K562 (cell line): ENCODE data around the gene PLAGL1. TPM values are rescaled to one million over a fixed set of nuclear protein-coding genes. Genes with fewer than 3 reads are reported as not detected.

Experiments
- ATAC-seq: fragments of 200-7000 bp; cut with Tn5 transposase; 3 replicates; pipeline ENCODE4 v1.9.1; 2020; ENCODE audit warnings: moderate library complexity
- BruUV-seq: library from RNA; stranded (reverse); fragments of 400-500 nt; replicated peaks from 2 replicates; lab custom pipeline; 2021; lab: Mats Ljungman, UMichigan
- CTCF ChIA-PET: fragments of 300-600 bp; formaldehyde crosslinking; extraction: SDS; loops from one replicate; lab custom pipeline; 2021; ENCODE audit warnings: low intra/inter-chr PET ratio; lab: Yijun Ruan, JAX
- POLR2A ChIA-PET: fragments of 300-600, 350-650 bp; sonication (Branson Sonifier 250); formaldehyde crosslinking; extraction: SDS; loops from one replicate; lab custom pipeline; 2021; ENCODE audit warnings: antibody characterized with exemption, inconsistent platforms; lab: Yijun Ruan, JAX
- DNase-seq, 4 experiments: peaks; one replicate each; pipeline versions ENCODE4 v3.0.0 to v3.0.0-alpha.2; 2011 to 2018; ENCODE audit warnings: low spot score in 3 of 4, mixed read lengths in 3 of 4; ENCODE audit errors: extremely low read depth in 1 of 4
- FAIRE-seq: peaks from 2 replicates; lab custom pipeline; 2011; peaks lifted over from hg19 to GRCh38; lab: Jason Lieb, UNC
- H2AFZ ChIP-seq: 2 replicates; pipeline ENCODE4 v1.6.0; 2011; ENCODE audit warnings: low read depth, low read length, control low read depth, inconsistent platforms
- H3K27ac ChIP-seq: fragments of 200-600 bp; 3 replicates; pipeline ENCODE4 v1.8.0; 2011; ENCODE audit warnings: low read depth, mild to moderate bottlenecking, control low read depth, inconsistent platforms, low read length, moderate library complexity, mixed read lengths; ENCODE audit errors: extremely low read depth
- H3K27me3 ChIP-seq, 2 experiments: fragments of 300-600 bp in 1 of 2; 2 replicates in 1 of 2; 3 replicates in 1 of 2; pipeline versions ENCODE4 v1.6.0 to v1.8.0; 2011; ENCODE audit warnings: inconsistent platforms in 2 of 2, low read length in 2 of 2, mild to moderate bottlenecking in 1 of 2, mixed read lengths in 1 of 2, moderate library complexity in 1 of 2; ENCODE audit not compliant: control insufficient read depth in 2 of 2, insufficient read depth in 2 of 2
- H3K36me3 ChIP-seq: fragments of 300-600 bp; 3 replicates; pipeline ENCODE4 v1.8.0; 2011; ENCODE audit warnings: mild to moderate bottlenecking, low read length, inconsistent platforms; ENCODE audit not compliant: control insufficient read depth, insufficient read depth
- H3K4me1 ChIP-seq, 2 experiments: fragments of 200-600 bp in 1 of 2; replicated peaks in 1 of 2; 2 replicates in 1 of 2; 3 replicates in 1 of 2; pipeline versions ENCODE4 v1.5.1 to v1.8.0; 2011; ENCODE audit warnings: inconsistent platforms in 2 of 2, low read length in 2 of 2, mild to moderate bottlenecking in 1 of 2, mixed read lengths in 1 of 2, moderate library complexity in 1 of 2; ENCODE audit not compliant: control insufficient read depth in 2 of 2, insufficient read depth in 2 of 2
- H3K4me2 ChIP-seq: 2 replicates; pipeline ENCODE4 v1.6.1; 2011; ENCODE audit warnings: low read length, control low read depth, inconsistent platforms, mixed read lengths; ENCODE audit not compliant: insufficient read depth
- H3K4me3 ChIP-seq: fragments of 200-600 bp; sonication (generic), shearing (Covaris generic); 2 replicates; pipeline ENCODE4 v1.5.1; 2016; ENCODE audit warnings: control low read depth, inconsistent platforms
- H3K79me2 ChIP-seq: fragments of 200-600 bp; 3 replicates; pipeline ENCODE4 v1.8.0; 2011; ENCODE audit warnings: low read length, inconsistent platforms; ENCODE audit not compliant: control insufficient read depth, insufficient read depth
- H3K9ac ChIP-seq, 2 experiments: 2 replicates each; pipeline versions ENCODE4 v1.6.0 to v1.6.1; 2011; ENCODE audit warnings: low read depth in 2 of 2, low read length in 2 of 2, control low read depth in 1 of 2, inconsistent platforms in 1 of 2, mild to moderate bottlenecking in 1 of 2, mixed read lengths in 1 of 2; ENCODE audit not compliant: insufficient read depth in 1 of 2
- H3K9me1 ChIP-seq: one replicate; pipeline ENCODE4 v1.6.0; 2011; ENCODE audit warnings: inconsistent platforms, mild to moderate bottlenecking, low read length, moderate library complexity; ENCODE audit not compliant: control insufficient read depth, insufficient read depth
- H3K9me3 ChIP-seq: replicated peaks from 2 replicates; pipeline ENCODE4 v1.5.1; 2011; ENCODE audit warnings: low read depth, low read length, inconsistent platforms; ENCODE audit not compliant: control insufficient read depth, insufficient read depth
- H4K20me1 ChIP-seq: replicated peaks from 2 replicates; pipeline ENCODE4 v1.6.1; 2011; ENCODE audit warnings: low read length, inconsistent platforms, mixed read lengths; ENCODE audit not compliant: control insufficient read depth, insufficient read depth
- FIP1L1 ChIP-seq: fragments of 200-400 bp; formaldehyde crosslinking; IDR thresholded peaks from 2 replicates; pipeline ENCODE4 v1.6.1; 2018; ENCODE audit warnings: mild to moderate bottlenecking, low read depth, low read length; ENCODE audit not compliant: poor library complexity, severe bottlenecking
- HDAC2 ChIP-seq: fragments of 450-650 bp; IDR thresholded peaks from 2 replicates; pipeline ENCODE4 v1.6.1; 2016; ENCODE audit warnings: mild to moderate bottlenecking
- KDM1A ChIP-seq, 2 experiments: fragments of 450-650 bp; IDR thresholded peaks; 2 replicates each; pipeline ENCODE4 v1.6.1; 2016; ENCODE audit warnings: mild to moderate bottlenecking in 2 of 2
- NR2C1 ChIP-seq, 2 experiments: fragments of 450-650 bp; IDR thresholded peaks; 2 replicates each; pipeline ENCODE4 v1.6.1; 2017; ENCODE audit warnings: mild to moderate bottlenecking in 2 of 2, antibody characterized with exemption in 1 of 2, inconsistent platforms in 1 of 2, missing compliant biosample characterization in 1 of 2, missing genetic modification characterization in 1 of 2
- RBM22 ChIP-seq: fragments of 200-400 bp; formaldehyde crosslinking; IDR thresholded peaks from 2 replicates; pipeline ENCODE4 v1.6.1; 2018; ENCODE audit warnings: low read length, low read depth; ENCODE audit not compliant: poor library complexity, severe bottlenecking
- ZNF324 ChIP-seq: fragments of 250-450 bp; sonication (Bioruptor Pico); IDR thresholded peaks from 2 replicates; pipeline ENCODE4 v1.4.0; 2020; ENCODE audit warnings: mild to moderate bottlenecking
- ZNF518B ChIP-seq: fragments of 250-450 bp; sonication (Bioruptor Pico); IDR thresholded peaks from 2 replicates; pipeline ENCODE4 v1.5.0; 2021; ENCODE audit warnings: mild to moderate bottlenecking, moderate library complexity
- WGBS: fragments of 100-300 bp; shearing (Covaris generic); methylation state at CpG from one replicate; pipeline ENCODE4 v1.1.6; 2016; ENCODE audit warnings: low coverage, mixed read lengths; ENCODE audit not compliant: insufficient coverage; ENCODE audit errors: missing lambda C conversion rate; 5-methylcytosine and 5-hydroxymethylcytosine counted together
- in situ Hi-C: fragments of 300-500 bp; cut with MboI; formaldehyde crosslinking; loops from 4 replicates; pipeline ENCODE4 v1.15.0; 2018; ENCODE audit warnings: inconsistent platforms, mixed read lengths
- intact Hi-C: fragments of 100-400 bp; cut with micrococcal nuclease; formaldehyde crosslinking; loops from 2 replicates; pipeline ENCODE4 v1.14.2; 2022
- polyA plus RNA-seq, 8 experiments: library from polyadenylated mRNA; depleted of rRNA in 4 of 8; stranded (reverse) in 5 of 8; unstranded in 3 of 8; fragments of >200 nt; fragmentation: Nextera tagmentation in 2 of 8; fragmentation: Illumina TruSeq in 1 of 8; extraction: Ambion mirVana in 2 of 8; extraction: Trizol in 1 of 8; gene quantifications; 2 replicates each; pipeline versions ENCODE4 v1.2.1 to v1.2.3, GENCODE V29; 2011 to 2014; ENCODE audit warnings: inconsistent platforms in 1 of 8, missing spikeins in 1 of 8
- total RNA-seq, 7 experiments: library from RNA; depleted of rRNA in 6 of 7; stranded (reverse); fragments of >200 nt in 6 of 7; fragmentation: Illumina TruSeq in 2 of 7; extraction: Trizol in 2 of 7; gene quantifications; 2 replicates each; pipeline versions ENCODE4 v1.2.1 to v1.2.3, GENCODE V29; 2011 to 2021; ENCODE audit warnings: low replicate concordance in 1 of 7
- TF ChIP-seq, protein P1 (sequence below): fragments of 200-400 bp; formaldehyde crosslinking; IDR thresholded peaks from 2 replicates; pipeline ENCODE4 v1.6.1; 2017; ENCODE audit warnings: mild to moderate bottlenecking, low read depth, low read length, moderate library complexity

PLAGL1 gene
- total and polyA plus RNA-seq, 9 of the 15 experiments (the other 6 are each of a cell fraction or from before 2014, with no cell fraction given): 4.9 to 29.6 (median 13.2) TPM

DNA sequence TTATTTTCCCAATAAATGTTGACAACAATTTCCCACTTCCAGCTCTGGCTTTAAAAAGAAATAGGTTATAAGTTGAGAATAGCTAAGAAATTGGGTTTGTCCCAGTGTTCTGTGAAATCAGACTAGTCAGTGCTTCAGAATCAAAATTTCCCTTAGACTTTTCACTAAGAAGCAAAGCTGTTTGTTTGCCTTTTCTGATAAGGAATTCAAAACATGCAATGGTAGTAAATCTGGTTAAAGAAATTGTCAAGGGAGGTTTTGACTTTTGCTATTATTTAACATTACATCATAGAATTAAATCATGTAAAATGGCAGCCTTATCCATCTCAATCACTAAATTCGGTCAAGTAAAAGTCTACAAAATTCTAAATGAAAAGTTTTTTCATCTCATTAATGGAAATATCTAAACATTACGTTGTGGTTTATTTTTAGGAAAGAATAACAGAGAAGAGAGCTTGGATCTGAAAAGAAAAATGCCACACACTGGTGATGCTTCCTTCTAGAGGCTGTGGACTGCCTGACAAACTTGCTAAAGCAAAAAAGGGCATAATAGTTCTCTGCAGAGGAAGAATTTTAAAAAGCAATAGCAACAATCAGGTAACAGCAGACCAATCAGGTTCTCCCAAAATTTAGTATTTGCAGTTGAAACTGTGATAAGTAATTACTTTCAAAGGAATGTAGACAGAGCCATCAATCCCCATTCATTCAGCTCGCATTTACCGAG lies 36.4 kb downstream of the PLAGL1 start:
- intact Hi-C loops: no loop called here

GRCh38 chr6:143970456-143971218 lies 37.4 kb downstream of the PLAGL1 start:
- POLR2A ChIA-PET: no interaction called here
- WGBS: 44% methylated on average over 6 of the region's 6 CpGs
- no peak for ATAC-seq
- TF ChIP-seq HDAC2 (no peak), RBM22 (no peak), ZNF518B (no peak), NR2C1 (IDR thresholded peaks at IDR 0.05) (no peak), NR2C1 (tag; IDR thresholded peaks at IDR 0.05) (no peak)
- TF ChIP-seq, protein P1, sequence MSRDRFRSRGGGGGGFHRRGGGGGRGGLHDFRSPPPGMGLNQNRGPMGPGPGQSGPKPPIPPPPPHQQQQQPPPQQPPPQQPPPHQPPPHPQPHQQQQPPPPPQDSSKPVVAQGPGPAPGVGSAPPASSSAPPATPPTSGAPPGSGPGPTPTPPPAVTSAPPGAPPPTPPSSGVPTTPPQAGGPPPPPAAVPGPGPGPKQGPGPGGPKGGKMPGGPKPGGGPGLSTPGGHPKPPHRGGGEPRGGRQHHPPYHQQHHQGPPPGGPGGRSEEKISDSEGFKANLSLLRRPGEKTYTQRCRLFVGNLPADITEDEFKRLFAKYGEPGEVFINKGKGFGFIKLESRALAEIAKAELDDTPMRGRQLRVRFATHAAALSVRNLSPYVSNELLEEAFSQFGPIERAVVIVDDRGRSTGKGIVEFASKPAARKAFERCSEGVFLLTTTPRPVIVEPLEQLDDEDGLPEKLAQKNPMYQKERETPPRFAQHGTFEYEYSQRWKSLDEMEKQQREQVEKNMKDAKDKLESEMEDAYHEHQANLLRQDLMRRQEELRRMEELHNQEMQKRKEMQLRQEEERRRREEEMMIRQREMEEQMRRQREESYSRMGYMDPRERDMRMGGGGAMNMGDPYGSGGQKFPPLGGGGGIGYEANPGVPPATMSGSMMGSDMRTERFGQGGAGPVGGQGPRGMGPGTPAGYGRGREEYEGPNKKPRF: no peak

More for the DNA sequence above, 36.4 kb downstream of the PLAGL1 start:
- no TSS peak for BruUV-seq
- Histone ChIP-seq H3K27ac (no peak overlapping the region), H3K4me2 (no peak overlapping the region), H3K79me2 (no peaks in the 10 kb centered on the region), H2AFZ (no peak overlapping the region), H3K9me3 (no peaks in the 10 kb centered on the region), H3K4me1 (peaks cover 0 to 34% of the 10 kb centered on the region in 2 experiments; a peak in 3 of 5 replicates), H3K4me3 (no peak overlapping the region), H3K36me3 (peaks cover 3% of the 10 kb centered on the region; the same call in 1 of the 3 replicates), H4K20me1 (no peaks in the 10 kb centered on the region), H3K27me3 (no peaks in the 10 kb centered on the region), H3K9me1 (no peaks in the 10 kb centered on the region), H3K9ac (no peak overlapping the region)
- FAIRE-seq: no peak
- ATAC-seq: no peak
- POLR2A ChIA-PET: interaction anchor here (1.9 kb wide), 1 partner anchor 10 kb away, joined by 6 read pairs; no protein-coding TSS in a partner anchor
- peak in 1 of 2 experiments; percentile 41; a peak in 1 of 4 replicates for TF ChIP-seq KDM1A (IDR thresholded peaks at IDR 0.05)
- no peak for TF ChIP-seq FIP1L1
- peak; percentile 45; the same call in 1 of the 2 replicates for TF ChIP-seq ZNF324 (CRISPR knock-in tag)
- DNase-seq: no peak
- CTCF ChIA-PET: no interaction called here
- in situ Hi-C loops: no loop called here
- 20% methylated on average over 4 of the region's 4 CpGs for WGBS

More at GRCh38 chr6:143970456-143971218, 37.4 kb downstream of the PLAGL1 start:
- no TSS peak for BruUV-seq
- Histone ChIP-seq H3K36me3 (peaks cover 9% of the 10 kb centered on the region; the same call in 2 of the 3 replicates), H3K9me3 (no peaks in the 10 kb centered on the region), H3K9me1 (no peaks in the 10 kb centered on the region), H2AFZ (no peak overlapping the region), H3K9ac (no peak overlapping the region), H3K4me1 (peaks cover 0 to 27% of the 10 kb centered on the region in 2 experiments; a peak in 3 of 5 replicates), H3K4me2 (no peak overlapping the region), H3K79me2 (no peaks in the 10 kb centered on the region), H4K20me1 (no peaks in the 10 kb centered on the region), H3K27me3 (no peaks in the 10 kb centered on the region), H3K27ac (no peak overlapping the region), H3K4me3 (no peak overlapping the region)
- CTCF ChIA-PET: no interaction called here
- no peak for FAIRE-seq
- intact Hi-C loops: no loop called here
- in situ Hi-C loops: no loop called here
- no peak for DNase-seq
